ENCODE results near the gene ZAP70.
A peak's percentile ranks its signal among the peaks of the same experiment; 100 is the strongest.

Gene ZAP70

GRCh38 chr2:97752342-97753334 is 39.3 kb downstream of the ZAP70 start:
- DNase-seq (ENCODE audit: low read depth) = no peak

DNA sequence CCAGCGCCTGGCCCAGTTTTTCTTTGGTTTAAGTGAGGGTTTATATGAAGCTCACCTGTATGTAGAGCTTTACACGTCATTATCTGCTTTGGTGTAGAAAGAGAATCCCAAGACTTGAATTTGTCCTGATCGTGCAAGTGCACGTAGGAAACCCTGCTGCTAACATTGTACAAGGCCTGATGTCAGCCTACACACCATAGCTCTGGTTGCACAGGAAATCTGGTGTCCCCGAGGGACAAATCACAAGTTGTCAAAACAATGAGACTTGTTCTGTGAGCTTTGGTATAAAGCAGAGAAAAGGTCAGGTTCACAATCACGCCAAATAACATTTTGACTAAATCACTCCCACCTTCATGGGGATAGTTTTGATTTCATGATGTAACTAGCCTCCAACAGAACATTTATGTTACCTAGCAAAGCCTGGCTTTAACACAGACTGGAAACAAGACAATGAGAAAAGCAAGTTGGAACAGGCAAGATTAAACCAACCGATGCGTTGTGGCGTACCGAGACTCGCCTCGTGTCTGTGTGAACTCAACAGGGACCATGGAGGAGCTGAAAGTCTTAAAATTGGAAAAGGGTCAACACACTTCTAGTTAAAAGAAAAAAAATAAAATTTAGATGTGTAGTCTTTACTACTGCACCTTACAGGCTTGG is 41.4 kb downstream of the ZAP70 start:
- DNase-seq (ENCODE audit: low read depth) = no peak

DNA sequence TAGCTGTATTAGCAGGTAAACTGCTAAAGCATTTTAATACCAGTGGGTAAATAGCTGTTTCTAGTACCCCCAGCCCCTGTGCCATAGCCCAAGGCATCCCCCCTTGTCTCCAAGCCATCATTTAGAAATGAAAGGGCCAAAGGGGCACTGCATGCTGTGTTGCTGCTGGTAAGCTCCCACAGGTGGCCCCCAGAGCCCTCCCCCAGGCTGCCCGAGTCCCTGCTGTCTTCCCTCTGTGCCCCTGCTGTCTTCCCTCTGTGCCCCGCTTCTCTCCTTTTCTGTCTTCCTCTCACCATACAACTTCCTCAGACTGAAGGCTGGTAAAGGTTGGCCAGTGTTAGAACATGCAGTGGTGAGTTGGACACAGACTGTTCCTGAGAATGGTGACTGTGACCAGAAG is 42.1 kb downstream of the ZAP70 start:
- no peak for DNase-seq (ENCODE audit: low read depth)

- no peak for DNase-seq (ENCODE audit: low read depth)
Observed at GRCh38 chr2:97757062-97757461, 43.7 kb downstream of the ZAP70 start.

DNA sequence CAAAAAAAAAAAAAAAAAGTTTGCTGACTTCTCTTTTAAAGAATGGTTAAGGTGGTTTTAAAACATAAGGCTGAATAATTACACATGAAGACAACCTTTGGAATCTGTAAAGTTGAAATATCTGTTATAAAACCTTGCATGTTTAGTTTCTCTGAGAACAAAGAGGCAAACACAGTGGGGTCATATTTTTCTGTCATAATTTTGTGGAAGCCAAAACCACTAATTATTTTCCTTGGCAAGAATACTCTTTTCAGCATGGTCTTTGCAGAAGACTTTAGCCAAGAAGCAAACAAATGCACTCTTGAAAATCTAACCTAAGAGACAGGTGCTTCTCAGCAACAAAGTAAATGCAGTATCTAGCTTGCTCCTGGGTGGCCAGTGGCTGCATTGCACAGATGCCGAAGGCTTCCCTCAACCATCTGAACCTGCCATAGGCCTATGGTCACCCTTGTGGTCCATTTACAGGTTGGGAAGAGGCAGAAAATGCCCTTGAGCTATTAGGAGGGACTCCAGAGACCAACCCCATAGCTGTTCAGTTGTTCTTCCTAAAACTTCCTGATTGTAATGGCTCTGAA is 44.8 kb downstream of the ZAP70 start:
- DNase-seq (ENCODE audit: low read depth) = no peak

DNA sequence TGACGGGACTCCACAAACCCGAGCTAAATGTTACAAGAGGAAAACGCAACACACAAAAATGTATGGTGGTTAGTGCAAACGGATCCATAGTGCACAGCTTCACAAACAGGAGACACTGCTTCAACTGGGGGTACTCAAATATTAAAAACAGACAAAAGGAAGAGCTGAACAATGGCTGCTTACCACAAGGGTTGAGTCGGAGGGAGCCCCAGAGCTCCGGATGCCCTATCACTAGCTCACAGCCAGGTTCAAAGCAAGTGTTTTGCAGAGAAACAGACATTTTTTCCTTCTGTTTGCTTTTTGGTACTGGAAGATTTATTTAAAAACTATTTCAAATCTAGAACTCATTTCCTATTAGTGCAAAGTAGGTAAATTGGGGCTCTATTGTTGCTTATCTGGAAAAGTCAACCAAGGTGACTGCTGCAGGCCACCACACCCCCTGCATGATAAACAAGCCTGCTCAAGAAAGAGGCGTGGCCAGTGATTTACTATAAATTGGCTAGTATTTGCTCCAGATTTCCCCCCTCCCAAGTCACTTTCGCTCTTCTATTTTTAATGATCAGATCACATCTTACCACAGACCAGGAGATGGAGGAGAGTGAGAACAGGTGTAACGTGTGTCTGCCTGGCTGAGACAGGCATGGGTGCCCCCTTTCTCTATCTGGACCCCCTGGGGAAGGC is 46.5 kb downstream of the ZAP70 start:
- no peak for DNase-seq (ENCODE audit: low read depth)

- DNase-seq (ENCODE audit: low read depth) = no peak
Observed at GRCh38 chr2:97760480-97761049, 47.2 kb downstream of the ZAP70 start.

GRCh38 chr2:97761192-97761591 is 47.8 kb downstream of the ZAP70 start:
- DNase-seq (ENCODE audit: low read depth) = no peak

GRCh38 chr2:97763176-97763845 is 49.9 kb downstream of the ZAP70 start:
- peak; percentile 39 for DNase-seq (ENCODE audit: low read depth)

DNA sequence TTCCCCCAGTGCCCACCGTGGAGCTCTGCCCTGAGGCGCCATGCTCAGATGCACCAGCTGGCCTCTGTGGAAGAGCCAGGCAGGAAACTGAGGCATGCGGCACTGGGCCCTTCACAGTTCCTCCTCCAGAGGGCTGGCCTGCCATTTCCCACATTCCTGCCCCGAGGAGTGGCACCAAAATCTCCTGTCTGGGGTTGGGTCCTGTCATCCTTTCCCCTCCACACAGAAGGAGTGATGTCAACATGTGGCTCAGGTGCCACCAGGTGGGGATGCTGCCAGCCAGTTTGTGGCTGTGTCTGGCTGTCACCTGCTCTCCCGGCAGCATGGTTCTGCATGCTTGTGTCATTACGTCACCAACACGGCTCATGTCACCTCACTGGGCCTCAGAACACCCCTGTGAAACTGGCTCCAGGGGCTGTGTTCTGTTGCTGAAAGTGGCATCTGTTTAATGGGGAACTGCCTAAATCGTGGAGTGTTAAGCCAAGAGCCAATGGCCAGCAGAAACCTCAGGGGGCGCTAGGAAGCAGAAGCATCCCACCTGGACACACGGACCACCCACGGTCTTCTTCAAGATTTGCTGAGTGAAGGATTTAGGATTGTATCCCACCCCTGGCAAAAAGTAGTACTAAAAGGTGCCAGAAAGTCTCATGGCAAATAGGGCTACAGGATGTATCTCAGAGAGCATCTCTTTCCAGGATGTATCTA is 51.3 kb downstream of the ZAP70 start:
- DNase-seq (ENCODE audit: low read depth) = no peak

GRCh38 chr2:97765933-97766332 is 52.6 kb downstream of the ZAP70 start:
- no peak for DNase-seq (ENCODE audit: low read depth)

DNA sequence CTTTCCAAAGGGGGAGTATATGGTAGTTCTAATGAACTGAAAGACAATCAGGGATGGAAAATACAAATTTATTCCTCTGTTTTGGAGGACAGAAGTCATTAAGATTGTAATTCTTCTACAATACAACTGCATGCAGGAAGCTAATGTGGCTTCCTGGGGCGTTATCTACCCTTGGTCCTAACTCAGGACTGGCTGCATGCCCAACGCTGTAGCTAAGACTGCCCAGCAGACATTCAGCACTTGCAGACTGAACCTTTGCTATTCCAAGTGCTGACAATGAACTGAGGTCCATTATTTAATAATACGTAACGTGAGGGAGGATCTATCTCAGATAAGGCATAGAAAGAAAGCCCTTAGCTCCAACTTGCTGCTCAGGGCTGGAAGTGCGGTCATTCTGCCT is 53.2 kb downstream of the ZAP70 start:
- DNase-seq (ENCODE audit: low read depth) = no peak

GRCh38 chr2:97769308-97769707 is 55.9 kb downstream of the ZAP70 start:
- DNase-seq (ENCODE audit: low read depth) = no peak

DNA sequence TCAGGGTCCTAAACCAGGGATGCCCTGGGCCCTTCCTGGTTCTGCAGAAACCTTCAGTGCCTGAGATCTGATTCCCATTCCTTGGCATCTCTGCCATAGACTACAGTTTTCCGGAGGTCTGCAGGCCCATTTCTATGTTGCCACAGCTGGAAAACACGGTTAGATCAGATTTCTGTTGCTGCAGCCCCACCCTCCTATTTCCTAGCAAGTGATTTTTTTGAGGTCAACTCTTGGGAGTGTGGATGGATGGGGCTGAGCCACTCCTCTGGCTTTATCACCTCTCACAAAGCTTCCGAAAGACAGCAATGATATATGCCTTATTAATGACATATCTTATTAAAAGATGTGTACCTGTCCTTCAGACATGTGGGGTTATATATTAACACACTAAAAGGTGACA is 56.3 kb downstream of the ZAP70 start:
- DNase-seq (ENCODE audit: low read depth) = no peak

- DNase-seq (ENCODE audit: low read depth) = no peak
Observed at GRCh38 chr2:97770445-97770844, 57.1 kb downstream of the ZAP70 start.

DNA sequence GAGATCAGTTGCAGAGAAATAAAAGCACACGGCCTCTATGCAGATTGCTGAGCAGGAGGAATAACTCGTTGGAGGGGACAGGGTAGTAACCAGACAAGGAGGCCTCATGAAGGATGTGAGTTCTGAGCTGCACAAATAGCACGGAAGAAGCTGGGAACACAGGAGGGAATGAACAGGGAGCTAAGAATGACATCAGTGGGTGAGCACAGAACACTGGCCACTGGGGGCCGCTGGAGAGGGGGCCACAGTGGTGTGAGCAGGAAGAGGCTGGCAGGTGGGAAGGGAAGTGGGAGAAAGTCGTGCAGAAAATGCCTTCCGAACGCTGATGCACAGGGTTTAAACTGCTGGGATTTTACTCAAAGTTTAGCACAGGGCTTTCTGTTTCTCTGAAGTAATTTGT is 61.0 kb downstream of the ZAP70 start:
- DNase-seq (ENCODE audit: low read depth) = peak; percentile 6

DNA sequence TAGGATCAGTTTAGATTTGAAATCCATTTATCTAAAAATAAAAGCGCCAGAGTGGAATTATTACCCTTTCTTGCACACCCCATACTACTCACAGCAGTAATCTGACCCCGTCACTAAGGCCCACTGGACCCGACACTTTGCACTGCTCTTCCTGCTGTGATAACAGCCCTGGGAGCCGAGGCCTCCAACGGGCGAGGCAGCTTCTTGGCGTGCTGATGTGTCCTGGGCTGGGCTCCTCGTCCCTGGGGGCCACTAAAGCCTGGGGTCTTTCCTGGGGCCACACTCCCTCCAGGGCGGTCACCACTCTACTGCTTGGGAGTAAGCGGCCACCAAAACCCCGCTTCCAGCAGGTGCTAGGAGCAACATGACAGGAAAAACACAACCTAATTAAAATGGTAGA is 61.7 kb downstream of the ZAP70 start:
- no peak for DNase-seq (ENCODE audit: low read depth)

GRCh38 chr2:97779141-97779540 is 65.8 kb downstream of the ZAP70 start:
- no peak for DNase-seq (ENCODE audit: low read depth)

- DNase-seq (ENCODE audit: low read depth) = no peak
Observed at GRCh38 chr2:97781981-97782380, 68.6 kb downstream of the ZAP70 start.

GRCh38 chr2:97784953-97785352 is 71.6 kb downstream of the ZAP70 start:
- no peak for DNase-seq (ENCODE audit: low read depth)

DNA sequence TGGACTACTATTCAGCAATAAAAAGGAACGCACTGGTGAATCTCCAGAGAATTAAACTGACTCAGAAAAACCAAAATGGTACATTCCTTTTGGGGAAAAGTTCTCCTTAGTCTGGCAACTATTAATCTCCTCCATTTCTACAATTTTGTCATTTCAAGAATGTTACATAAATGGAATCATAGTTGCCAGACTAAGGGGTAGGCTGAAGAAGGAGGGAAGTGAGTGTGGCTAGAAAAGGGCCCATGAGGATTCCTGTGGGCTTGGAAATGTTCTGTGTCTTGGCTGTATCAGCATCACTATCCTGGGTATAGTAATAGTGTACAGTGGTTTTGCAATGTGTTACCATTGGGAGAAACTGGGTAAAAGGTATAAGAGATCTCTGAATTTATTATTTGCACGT is 72.4 kb downstream of the ZAP70 start:
- peak; percentile 4 for DNase-seq (ENCODE audit: low read depth)
